GM23248 (cell line): ENCODE measurements around the gene SUN1. TPM values are rescaled to one million over a fixed set of nuclear protein-coding genes. Genes with fewer than 3 reads are reported as not detected.
"Not testable (repeated sequence)": the region's sequence is repeated elsewhere in the genome, so short reads cannot be mapped to it uniquely, and the experiment has no call there.

ENCODE experiments used
- DNase-seq: peaks from one replicate; pipeline ENCODE4 v3.0.0-alpha.2; 2015
- H2AFZ ChIP-seq: fragments of 200-600 bp; sonication (generic); 2 replicates; pipeline ENCODE4 v1.6.1; 2016; ENCODE audit warnings: antibody characterized with exemption
- H3F3A ChIP-seq: fragments of 200-600 bp; sonication (generic); 2 replicates; pipeline ENCODE4 v1.6.1; 2016; ENCODE audit warnings: mild to moderate bottlenecking, antibody characterized with exemption, mixed run types; ENCODE audit not compliant: insufficient read depth
- H3K27ac ChIP-seq: fragments of 200-600 bp; sonication (generic); 2 replicates; pipeline ENCODE4 v1.5.1; 2016; ENCODE audit warnings: mild to moderate bottlenecking
- H3K27me3 ChIP-seq: fragments of 200-600 bp; sonication (generic); replicated peaks from 2 replicates; pipeline ENCODE4 v1.6.1; 2016; ENCODE audit warnings: mild to moderate bottlenecking; ENCODE audit not compliant: insufficient read depth
- H3K36me3 ChIP-seq: fragments of 200-600 bp; sonication (generic); 2 replicates; pipeline ENCODE4 v1.6.1; 2016; ENCODE audit warnings: low read depth, mild to moderate bottlenecking
- H3K4me1 ChIP-seq: fragments of 200-600 bp; sonication (generic); 2 replicates; pipeline ENCODE4 v1.6.1; 2016; ENCODE audit warnings: mild to moderate bottlenecking; ENCODE audit not compliant: insufficient read depth
- H3K4me2 ChIP-seq: fragments of 200-600 bp; sonication (generic); one replicate; pipeline ENCODE4 v1.6.1; 2016; ENCODE audit warnings: mild to moderate bottlenecking; ENCODE audit not compliant: unreplicated experiment
- H3K4me3 ChIP-seq: fragments of 200-600 bp; sonication (generic); 2 replicates; pipeline ENCODE4 v1.5.1; 2016; ENCODE audit warnings: mild to moderate bottlenecking
- H3K79me2 ChIP-seq: fragments of 200-600 bp; sonication (generic); 2 replicates; pipeline ENCODE4 v1.6.1; 2016; ENCODE audit warnings: mild to moderate bottlenecking; ENCODE audit not compliant: insufficient read depth
- H3K9ac ChIP-seq: fragments of 200-600 bp; sonication (generic); 2 replicates; pipeline ENCODE4 v1.6.1; 2016; ENCODE audit warnings: mild to moderate bottlenecking
- H3K9me2 ChIP-seq: fragments of 200-600 bp; sonication (generic); 2 replicates; pipeline ENCODE4 v1.6.1; 2016; ENCODE audit warnings: mixed run types, mild to moderate bottlenecking, moderate library complexity; ENCODE audit not compliant: insufficient read depth
- H3K9me3 ChIP-seq: fragments of 200-600 bp; sonication (generic); one replicate; pipeline ENCODE4 v1.6.1; 2017; ENCODE audit warnings: low read depth
- H4K20me1 ChIP-seq: fragments of 200-600 bp; sonication (generic); 2 replicates; pipeline ENCODE4 v1.6.0; 2016; ENCODE audit not compliant: insufficient read depth
- EZH2 ChIP-seq: fragments of 200-600 bp; sonication (generic); IDR thresholded peaks from 2 replicates; pipeline ENCODE4 v1.6.1; 2018; ENCODE audit warnings: antibody characterized with exemption, mild to moderate bottlenecking; ENCODE audit not compliant: insufficient read depth, poor library complexity, severe bottlenecking
- EZH2phosphoT487 ChIP-seq: fragments of 200-600 bp; sonication (generic); IDR thresholded peaks from 2 replicates; pipeline ENCODE4 v1.6.1; 2018; ENCODE audit warnings: antibody characterized with exemption, moderate library complexity, mild to moderate bottlenecking, low read depth; ENCODE audit not compliant: insufficient read depth
- WGBS, 2 experiments: methylation state at CpG; one replicate each; pipeline ENCODE4 v1.1.6; 2015 to 2017; ENCODE audit warnings: low lambda C conversion rate in 2 of 2, low coverage in 1 of 2; ENCODE audit errors: missing lambda C conversion rate in 2 of 2; 5-methylcytosine and 5-hydroxymethylcytosine counted together
- in situ Hi-C: fragments of 300-500 bp; cut with MboI; formaldehyde crosslinking; loops from 2 replicates; pipeline ENCODE4 v1.15.0; 2020
- polyA plus RNA-seq: library from polyadenylated mRNA; unstranded; fragments of >200 nt; fragmentation: Nextera tagmentation; extraction: Ambion mirVana; gene quantifications from 2 replicates; pipeline ENCODE4 v1.2.1, GENCODE V29; 2016
- total RNA-seq: library from RNA; depleted of rRNA; stranded (reverse); fragments of >200 nt; shearing (Covaris generic); gene quantifications from 2 replicates; pipeline ENCODE4 v1.2.3, GENCODE V29; 2014; rRNA removed

The SUN1 gene
- total and polyA plus RNA-seq, 2 experiments from 2014 or later = 74.0 to 104 TPM

GRCh38 chr7:921581-922333, 89.5 kb downstream of the SUN1 start:
- in situ Hi-C loops = no loop called here
- H3K27ac ChIP-seq = no peak overlapping the region
- H4K20me1 ChIP-seq = no peaks in the 10 kb centered on the region
- H3K27me3 ChIP-seq = no peaks in the 10 kb centered on the region
- TF ChIP-seq EZH2phosphoT487 = no peak
- TF ChIP-seq EZH2 = no peak
- 74 to 77% methylated on average over 33 to 36 of the region's 36 CpGs for WGBS, 2 experiments
- H3K4me2 ChIP-seq = no peak overlapping the region
- H3K4me3 ChIP-seq = no peak overlapping the region
- no peak overlapping the region for H2AFZ ChIP-seq
- no peaks in the 10 kb centered on the region for H3F3A ChIP-seq
- no peaks in the 10 kb centered on the region for H3K79me2 ChIP-seq
- H3K4me1 ChIP-seq = 0 out of 2 replicates have a peak, but pooled peaks cover 3% of the 10 kb centered on the region
- no peaks in the 10 kb centered on the region for H3K36me3 ChIP-seq
- DNase-seq = no peak
- no peaks in the 10 kb centered on the region for H3K9me3 ChIP-seq
- H3K9ac ChIP-seq = no peak overlapping the region
- no peaks in the 10 kb centered on the region for H3K9me2 ChIP-seq

GRCh38 chr7:922334-923107, 90.2 kb downstream of the SUN1 start:
- H3K4me1 ChIP-seq = 0 out of 2 replicates have a peak, but pooled peaks cover 3% of the 10 kb centered on the region
- no peak for DNase-seq
- H3K9ac ChIP-seq = no peak overlapping the region
- no peak overlapping the region for H3K4me3 ChIP-seq
- in situ Hi-C loops = no loop called here
- no peaks in the 10 kb centered on the region for H3K36me3 ChIP-seq
- H3K9me2 ChIP-seq = no peaks in the 10 kb centered on the region
- 60 to 64% methylated on average over 20 to 29 of the region's 29 CpGs for WGBS, 2 experiments
- no peaks in the 10 kb centered on the region for H3K9me3 ChIP-seq
- no peaks in the 10 kb centered on the region for H4K20me1 ChIP-seq
- H2AFZ ChIP-seq = no peak overlapping the region
- no peak overlapping the region for H3K27ac ChIP-seq
- TF ChIP-seq EZH2phosphoT487 (no peak), EZH2 (no peak)
- H3K79me2 ChIP-seq = no peaks in the 10 kb centered on the region
- H3F3A ChIP-seq = no peaks in the 10 kb centered on the region
- H3K4me2 ChIP-seq = no peak overlapping the region
- no peaks in the 10 kb centered on the region for H3K27me3 ChIP-seq

- Histone ChIP-seq H3K27ac (no peak overlapping the region), H3K79me2 (no peaks in the 10 kb centered on the region), H3K27me3 (no peaks in the 10 kb centered on the region), H3K9me2 (no peaks in the 10 kb centered on the region), H3K4me3 (no peak overlapping the region), H3F3A (no peaks in the 10 kb centered on the region), H3K9ac (no peak overlapping the region), H3K4me2 (no peak overlapping the region), H2AFZ (no peak overlapping the region), H4K20me1 (no peaks in the 10 kb centered on the region), H3K4me1 (0 out of 2 replicates have a peak, but pooled peaks cover 3% of the 10 kb centered on the region), H3K9me3 (no peaks in the 10 kb centered on the region), H3K36me3 (no peaks in the 10 kb centered on the region)
- 26 to 39% methylated on average over 33 to 38 of the region's 40 CpGs for WGBS, 2 experiments
- in situ Hi-C loops = no loop called here
- TF ChIP-seq EZH2phosphoT487 = no peak
- TF ChIP-seq EZH2 = no peak
- peak; percentile 44 for DNase-seq
Observed at GRCh38 chr7:923108-924041, 91.1 kb downstream of the SUN1 start.

DNA sequence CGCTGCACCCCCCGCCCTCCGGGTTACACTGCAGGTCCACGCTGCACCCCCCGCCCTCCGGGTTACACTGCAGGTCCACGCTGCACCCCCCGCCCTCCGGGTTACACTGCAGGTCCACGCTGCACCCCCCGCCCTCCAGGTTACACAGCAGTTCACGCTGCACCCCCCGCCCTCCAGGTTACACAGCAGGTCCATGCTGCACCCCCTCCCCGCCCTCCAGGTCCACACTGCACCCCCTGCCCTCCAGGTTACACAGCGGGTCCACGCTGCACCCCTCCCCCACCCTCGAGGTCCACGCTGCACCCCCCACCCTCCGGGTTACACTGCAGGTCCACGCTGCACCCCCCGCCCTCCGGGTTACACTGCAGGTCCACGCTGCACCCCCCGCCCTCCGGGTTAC, 91.8 kb downstream of the SUN1 start:
- H3K36me3 ChIP-seq, H3K27me3 ChIP-seq, H3K4me2 ChIP-seq, H3K9me3 ChIP-seq, H4K20me1 ChIP-seq, H3F3A ChIP-seq, H3K9ac ChIP-seq, H3K79me2 ChIP-seq, H3K4me1 ChIP-seq, in situ Hi-C loops, H3K27ac ChIP-seq, H3K9me2 ChIP-seq, H2AFZ ChIP-seq, H3K4me3 ChIP-seq, DNase-seq: not testable (repeated sequence)
- WGBS, 2 experiments = 62% methylated on average over 25 of the region's 25 CpGs; no CpG with 5 or more reads in 1 of the 2 experiments

Other genes with a start within 250 kb of the SUN1 start
- gene DNAAF5, start 105.8 kb upstream of the SUN1 start, total RNA-seq = 33.6 and 35.7 TPM in 2 replicates
- gene DNAAF5, start 105.8 kb upstream of the SUN1 start, polyA plus RNA-seq = 5.5 and 5.7 TPM in 2 replicates
- gene PRKAR1B, start 105.2 kb upstream of the SUN1 start, total RNA-seq = 8.6 and 10.2 TPM in 2 replicates
- gene PRKAR1B, start 105.2 kb upstream of the SUN1 start, polyA plus RNA-seq = 12.9 and 13.0 TPM in 2 replicates
- 16.7 and 26.8 TPM in 2 replicates for gene GET4, start 44.1 kb downstream of the SUN1 start, total RNA-seq
- gene GET4, start 44.1 kb downstream of the SUN1 start, polyA plus RNA-seq = 25.3 and 26.3 TPM in 2 replicates
- 0.38 and 1.1 TPM in 2 replicates for gene ADAP1, start 122.2 kb downstream of the SUN1 start, total RNA-seq
- gene ADAP1, start 122.2 kb downstream of the SUN1 start, polyA plus RNA-seq = 0.24 and 0.51 TPM in 2 replicates
- 5.5 and 5.6 TPM in 2 replicates for gene COX19, start 143.1 kb downstream of the SUN1 start, total RNA-seq
- 9.5 and 9.9 TPM in 2 replicates for gene COX19, start 143.1 kb downstream of the SUN1 start, polyA plus RNA-seq
- gene CYP2W1, start 150.7 kb downstream of the SUN1 start, total RNA-seq = not detected in 2 replicates
- not detected in 2 replicates for gene CYP2W1, start 150.7 kb downstream of the SUN1 start, polyA plus RNA-seq
- gene GPR146, start 212.1 kb downstream of the SUN1 start, total RNA-seq = 9.7 and 10.2 TPM in 2 replicates
- 4.3 and 5.1 TPM in 2 replicates for gene GPR146, start 212.1 kb downstream of the SUN1 start, polyA plus RNA-seq